Measurements from ENCODE around the gene RAD50.

DNA sequence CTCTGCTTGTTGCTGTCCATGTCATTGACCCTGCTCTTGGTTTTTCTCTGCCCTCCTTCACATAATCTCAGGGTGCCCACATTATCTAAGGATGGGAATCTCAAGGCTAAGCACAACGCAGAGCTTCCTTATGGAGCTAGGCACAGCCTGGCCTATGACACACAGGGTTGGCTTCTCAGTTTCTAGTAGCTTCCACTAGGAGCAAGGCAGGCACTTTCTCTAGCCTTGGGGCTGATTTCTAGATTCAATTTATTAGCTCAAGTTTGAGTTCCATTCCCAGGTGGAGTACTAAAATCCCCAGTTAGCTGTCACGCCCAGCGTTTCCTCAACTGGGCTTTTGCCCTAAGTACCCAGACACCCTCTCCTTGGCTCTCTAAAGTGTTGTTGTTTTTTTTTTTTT lies 129.4 kb downstream of the RAD50 start:
- TF ChIP-seq, protein P1, sequence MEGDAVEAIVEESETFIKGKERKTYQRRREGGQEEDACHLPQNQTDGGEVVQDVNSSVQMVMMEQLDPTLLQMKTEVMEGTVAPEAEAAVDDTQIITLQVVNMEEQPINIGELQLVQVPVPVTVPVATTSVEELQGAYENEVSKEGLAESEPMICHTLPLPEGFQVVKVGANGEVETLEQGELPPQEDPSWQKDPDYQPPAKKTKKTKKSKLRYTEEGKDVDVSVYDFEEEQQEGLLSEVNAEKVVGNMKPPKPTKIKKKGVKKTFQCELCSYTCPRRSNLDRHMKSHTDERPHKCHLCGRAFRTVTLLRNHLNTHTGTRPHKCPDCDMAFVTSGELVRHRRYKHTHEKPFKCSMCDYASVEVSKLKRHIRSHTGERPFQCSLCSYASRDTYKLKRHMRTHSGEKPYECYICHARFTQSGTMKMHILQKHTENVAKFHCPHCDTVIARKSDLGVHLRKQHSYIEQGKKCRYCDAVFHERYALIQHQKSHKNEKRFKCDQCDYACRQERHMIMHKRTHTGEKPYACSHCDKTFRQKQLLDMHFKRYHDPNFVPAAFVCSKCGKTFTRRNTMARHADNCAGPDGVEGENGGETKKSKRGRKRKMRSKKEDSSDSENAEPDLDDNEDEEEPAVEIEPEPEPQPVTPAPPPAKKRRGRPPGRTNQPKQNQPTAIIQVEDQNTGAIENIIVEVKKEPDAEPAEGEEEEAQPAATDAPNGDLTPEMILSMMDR (IDR thresholded peaks at IDR 0.05; ENCODE audit: low read depth, low read length) = no peak
- TF ChIP-seq, protein P2, sequence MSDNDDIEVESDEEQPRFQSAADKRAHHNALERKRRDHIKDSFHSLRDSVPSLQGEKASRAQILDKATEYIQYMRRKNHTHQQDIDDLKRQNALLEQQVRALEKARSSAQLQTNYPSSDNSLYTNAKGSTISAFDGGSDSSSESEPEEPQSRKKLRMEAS (IDR thresholded peaks at IDR 0.05; ENCODE audit: low read depth, low read length) = no peak
- TF ChIP-seq POLR2A (IDR thresholded peaks at IDR 0.05; ENCODE audit: extremely low read depth, insufficient read length) = no peak
- TF ChIP-seq MYC (IDR thresholded peaks at IDR 0.05; ENCODE audit: low read depth, low read length) = no peak

Measured in NB4 (cell line).